Stimulated activated CD8-positive, alpha-beta memory T cell treated with anti-CD3 and anti-CD28 coated beads, Interleukin-4, amount 100 ng/mL, for 1 hour (primary cell): ENCODE measurements around the gene LGALS1.

Experiments
- DNase-seq, 2 donors: peaks; one replicate each; pipeline ENCODE4 v3.0.0-alpha.2; 2020; ENCODE audit warnings: low read depth in 2 of 2, low spot score in 1 of 2

The LGALS1 gene

DNA sequence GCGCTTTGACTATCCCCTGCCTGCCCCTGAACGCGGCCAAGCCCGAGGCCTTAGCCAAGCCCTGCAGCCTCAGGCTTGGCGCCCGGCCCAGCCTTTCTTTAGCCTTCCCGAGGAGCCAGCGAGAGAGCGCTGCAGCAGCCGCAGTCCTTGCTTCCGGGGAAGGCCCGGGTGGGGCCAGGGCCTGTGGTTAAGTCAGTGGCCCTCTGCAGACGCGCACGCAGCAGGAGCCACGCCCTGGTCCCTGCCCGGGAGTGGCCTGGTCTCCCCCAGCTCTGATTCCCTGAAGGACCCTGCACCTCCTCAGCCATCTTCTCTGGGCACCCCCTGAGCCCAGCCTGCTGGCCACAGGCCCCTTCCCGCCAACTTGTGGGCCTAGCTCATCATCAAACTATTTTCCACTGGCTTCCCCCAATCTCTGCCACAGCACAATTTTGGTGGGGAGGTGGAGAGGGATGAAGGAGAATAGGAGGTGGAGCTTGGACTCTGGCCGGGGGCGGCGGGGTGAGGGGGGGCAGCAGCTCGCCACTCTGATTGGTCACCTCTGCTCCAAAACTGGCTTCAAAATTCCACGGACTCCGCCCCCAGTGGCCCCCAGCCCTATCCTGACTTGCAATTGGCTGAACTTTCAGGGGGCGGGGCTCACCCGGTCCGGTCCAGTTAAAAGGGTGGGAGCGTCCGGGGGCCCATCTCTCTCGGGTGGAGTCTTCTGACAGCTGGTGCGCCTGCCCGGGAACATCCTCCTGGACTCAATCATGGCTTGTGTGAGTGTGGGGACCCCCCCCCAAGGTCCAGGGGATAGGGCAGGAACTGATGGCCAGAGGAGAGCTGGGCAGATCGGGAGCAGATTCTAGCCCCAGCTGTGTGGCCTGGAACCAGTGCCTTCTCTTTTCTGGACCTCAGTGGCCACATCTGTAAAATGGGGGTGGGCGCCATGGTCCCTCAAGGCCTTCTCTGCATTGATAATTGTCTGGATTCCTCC, at the start of gene LGALS1:
Gene LGALS1 (plus strand): TSS at position 686 of the 979 bp plus-strand sequence. CDS start 67 bp downstream, at position 753.
- peak in 1 of 2 donors; percentile 33 for DNase-seq

- no peak for DNase-seq
Observed at GRCh38 chr22:37625737-37626136, 49.7 kb upstream of the LGALS1 start.

GRCh38 chr22:37626144-37626543, 49.3 kb upstream of the LGALS1 start:
- DNase-seq: no peak

DNA sequence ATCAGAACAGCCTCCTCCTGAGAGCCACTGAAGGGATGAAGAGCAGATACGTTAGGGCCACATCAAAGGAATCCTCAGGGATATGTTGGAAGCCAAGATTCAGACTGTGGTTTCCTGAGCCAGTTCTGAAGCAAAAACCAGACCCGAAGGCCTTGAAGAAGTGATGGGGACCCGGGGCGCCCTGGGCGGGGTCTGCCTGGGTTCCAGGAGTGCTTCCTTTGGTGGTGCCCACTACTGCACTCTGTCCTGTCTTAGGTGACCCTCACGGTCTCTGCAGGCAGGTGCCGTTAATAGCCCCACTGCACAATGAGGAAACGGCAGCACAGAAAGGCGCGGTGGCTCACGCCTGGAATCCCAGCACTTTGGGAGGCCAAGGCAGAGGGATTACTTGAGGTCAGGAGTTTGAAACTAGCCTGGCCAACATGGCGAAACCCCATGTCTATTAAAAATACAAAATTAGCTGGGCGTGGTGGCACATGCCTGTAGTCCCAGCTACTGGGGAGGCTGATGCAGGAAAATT, 48.8 kb upstream of the LGALS1 start:
- DNase-seq: no peak

- no peak for DNase-seq
Observed at GRCh38 chr22:37627121-37627520, 48.3 kb upstream of the LGALS1 start.

- no peak for DNase-seq
Observed at GRCh38 chr22:37627545-37627944, 47.9 kb upstream of the LGALS1 start.

DNA sequence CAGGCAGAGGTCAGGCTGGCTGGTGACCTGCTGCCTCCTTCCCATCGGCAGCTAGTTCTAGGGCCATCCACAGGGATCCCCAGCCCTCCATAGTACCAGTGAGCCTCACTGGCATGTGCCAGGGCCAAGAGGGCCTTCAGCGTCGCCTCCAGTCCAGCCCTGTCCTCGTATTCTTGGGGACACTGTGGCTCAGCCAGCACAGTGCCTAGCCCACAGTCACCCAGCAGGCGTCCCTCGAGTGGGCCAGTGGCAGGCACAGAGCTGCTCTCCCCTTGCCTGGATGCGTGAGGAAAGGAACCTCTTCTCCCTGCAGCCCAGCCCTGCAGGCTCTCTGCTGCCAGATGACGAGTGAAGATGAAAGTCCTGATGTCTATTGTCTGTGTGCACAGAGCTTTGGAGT, 46.6 kb upstream of the LGALS1 start:
- DNase-seq: no peak

- DNase-seq: no peak
Observed at GRCh38 chr22:37629928-37630327, 45.5 kb upstream of the LGALS1 start.

DNA sequence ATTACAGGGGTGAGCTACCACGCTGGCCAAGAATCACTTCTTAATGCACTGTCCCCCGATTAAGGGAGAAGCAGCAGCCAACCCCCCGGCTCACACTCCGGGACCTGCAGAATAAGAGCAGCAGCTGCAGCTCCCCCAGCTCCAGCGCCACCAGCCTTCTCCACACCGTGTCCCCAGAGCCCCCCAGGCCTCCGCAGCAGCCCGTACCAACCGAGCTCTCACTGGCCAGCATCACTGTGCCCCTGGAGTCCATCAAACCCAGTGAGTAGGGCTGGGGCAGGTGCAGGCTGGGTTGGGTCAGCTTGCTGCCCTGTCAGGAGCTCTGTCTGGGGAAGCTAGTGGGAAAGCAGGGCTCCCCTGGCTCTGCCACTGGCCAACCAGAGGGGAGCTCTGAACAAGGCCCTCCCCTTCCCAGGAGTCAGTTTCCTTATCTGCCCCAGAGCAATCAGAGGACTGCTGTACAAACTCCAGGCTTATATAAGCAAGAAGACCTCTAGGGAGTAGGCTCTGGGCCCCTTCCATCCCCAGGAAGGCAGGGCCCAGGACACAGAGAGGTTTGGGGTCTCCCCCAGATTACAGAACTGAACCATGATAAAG, 44.5 kb upstream of the LGALS1 start:
- no peak for DNase-seq

DNA sequence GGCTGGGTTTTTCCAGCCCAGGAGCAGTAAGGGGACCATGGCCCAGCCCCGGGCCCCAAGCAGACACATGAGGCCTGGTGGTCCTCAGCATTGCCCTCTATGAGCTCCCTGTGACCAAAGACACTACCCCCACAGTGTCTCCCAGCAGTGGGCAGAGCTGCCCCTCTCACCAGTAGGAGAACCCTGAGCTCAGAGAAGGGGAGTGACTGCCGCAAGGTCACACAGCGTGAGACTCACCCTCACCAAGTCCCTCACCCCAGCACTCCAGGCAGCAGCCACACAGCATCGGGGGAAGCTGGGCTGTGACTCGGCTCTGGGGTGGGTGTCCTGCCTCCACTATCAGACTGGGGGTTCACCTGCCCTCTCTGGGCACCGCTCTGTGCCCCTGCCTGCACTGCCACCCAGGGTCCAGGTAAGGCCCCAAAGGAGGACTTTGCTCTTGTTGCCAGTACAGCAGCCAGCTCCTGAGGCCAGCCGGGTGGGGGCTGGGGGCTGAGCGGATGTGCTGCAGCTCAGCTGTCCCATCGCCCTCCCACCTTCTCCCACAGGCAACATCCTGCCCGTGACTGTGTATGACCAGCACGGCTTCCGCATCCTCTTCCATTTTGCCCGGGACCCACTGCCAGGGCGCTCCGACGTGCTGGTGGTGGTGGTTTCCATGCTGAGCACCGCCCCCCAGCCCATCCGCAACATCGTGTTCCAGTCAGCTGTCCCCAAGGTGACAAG, 43.8 kb upstream of the LGALS1 start:
- DNase-seq: no peak

DNA sequence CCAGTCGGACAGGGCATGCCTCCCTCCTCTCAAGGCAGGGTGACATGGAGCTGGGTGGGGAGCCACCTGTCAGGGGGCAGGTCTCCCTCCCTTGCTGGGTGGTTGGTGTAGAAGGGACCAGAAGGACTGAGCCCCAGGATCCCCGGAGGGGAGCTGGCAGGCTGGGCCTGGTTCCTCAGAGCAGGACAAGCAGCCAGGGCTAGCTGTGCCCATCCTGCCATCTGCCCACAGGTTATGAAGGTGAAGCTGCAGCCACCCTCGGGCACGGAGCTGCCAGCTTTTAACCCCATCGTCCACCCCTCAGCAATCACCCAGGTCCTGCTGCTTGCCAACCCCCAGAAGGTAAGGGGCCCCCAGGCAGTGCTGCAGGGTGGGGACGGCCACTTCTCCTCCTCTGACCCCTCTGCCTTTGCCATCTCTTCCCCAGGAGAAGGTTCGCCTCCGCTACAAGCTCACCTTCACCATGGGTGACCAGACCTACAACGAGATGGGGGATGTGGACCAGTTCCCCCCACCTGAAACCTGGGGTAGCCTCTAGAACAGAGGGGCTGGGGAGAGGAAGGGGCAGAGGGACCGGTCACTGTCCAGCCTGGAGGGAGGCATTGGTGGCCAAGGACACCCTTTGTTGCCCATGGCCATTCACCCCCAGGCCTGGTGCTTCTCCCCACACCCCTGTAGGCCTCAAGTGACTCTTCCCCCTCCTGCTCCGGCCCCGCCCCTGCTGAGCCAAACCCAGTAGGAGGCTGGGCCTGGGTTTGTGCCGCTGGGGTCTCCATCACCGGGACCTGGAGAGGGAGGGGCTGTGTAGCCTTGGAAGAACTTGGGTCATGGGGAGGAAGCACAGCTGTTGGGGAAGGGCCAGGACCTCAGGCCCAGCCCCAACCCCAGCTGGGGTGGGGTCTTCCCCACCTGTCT, 43.0 kb upstream of the LGALS1 start:
- DNase-seq: no peak

DNA sequence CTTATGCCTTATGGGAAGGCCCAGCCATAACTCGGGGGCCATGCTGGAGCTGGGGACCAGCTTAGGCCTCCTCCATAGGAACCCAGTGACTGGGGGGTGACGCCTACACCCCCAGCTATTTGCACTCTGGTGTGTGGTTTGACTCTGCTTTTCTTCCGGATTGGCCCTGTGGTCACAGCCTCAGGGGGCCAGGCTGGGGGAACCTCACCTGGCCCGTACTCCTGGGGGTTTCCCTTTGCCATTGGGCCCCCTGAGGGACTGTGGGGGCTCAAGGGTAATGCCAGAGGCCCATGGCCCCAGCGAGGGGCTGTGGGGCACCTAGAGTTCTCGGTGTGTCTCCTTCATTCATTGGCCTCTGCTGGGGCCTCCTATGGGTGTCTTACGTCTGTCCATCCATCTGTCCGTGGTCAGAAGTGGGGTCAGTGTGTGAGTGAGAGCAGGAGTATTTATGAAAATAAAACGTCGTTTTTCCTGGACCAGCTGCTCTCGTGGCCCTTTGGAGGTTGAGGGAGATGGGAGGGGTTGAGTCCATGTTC, 42.3 kb upstream of the LGALS1 start:
- no peak for DNase-seq

DNA sequence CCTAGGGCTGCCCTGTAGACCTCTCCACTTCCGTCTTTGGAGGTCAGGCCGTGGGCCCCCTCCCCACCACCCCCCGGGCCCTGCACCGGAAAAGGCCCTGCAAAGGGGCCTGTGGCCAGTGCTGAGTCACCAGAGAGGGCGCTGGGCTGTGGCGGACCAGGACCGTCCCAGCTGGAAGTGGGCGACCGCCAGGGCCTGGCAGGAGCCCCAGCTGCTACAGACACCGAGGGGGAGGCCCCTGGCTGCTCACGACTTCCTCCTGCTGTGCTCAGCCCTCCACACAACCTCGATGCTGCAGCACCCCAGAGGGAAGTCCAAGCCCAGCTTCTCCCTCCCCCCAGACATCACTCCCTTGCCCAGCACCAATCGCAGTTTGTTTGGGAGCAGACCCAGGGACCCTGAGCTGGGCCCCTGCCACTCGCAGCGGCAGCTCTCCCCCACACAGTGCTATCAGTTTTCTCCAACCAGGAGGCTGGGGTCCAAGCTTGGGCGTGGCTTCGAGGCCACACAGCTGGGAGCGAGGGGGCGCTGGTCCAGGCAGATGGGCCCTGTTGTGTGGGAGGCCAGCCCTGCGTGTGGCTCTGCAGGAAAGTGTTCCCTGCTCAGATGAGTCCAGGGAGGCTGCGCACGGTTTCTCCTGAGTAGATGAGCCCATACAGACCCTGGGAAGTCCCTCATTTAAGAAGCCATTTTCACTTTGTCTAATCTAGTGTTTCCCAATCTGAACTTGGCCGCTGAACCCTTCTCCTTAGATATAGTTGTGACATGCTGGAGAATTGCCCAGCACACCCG, 41.6 kb upstream of the LGALS1 start:
- peak in 1 of 2 donors; percentile 35 for DNase-seq

- no peak for DNase-seq
Observed at GRCh38 chr22:37634417-37634924, 41.0 kb upstream of the LGALS1 start.

DNA sequence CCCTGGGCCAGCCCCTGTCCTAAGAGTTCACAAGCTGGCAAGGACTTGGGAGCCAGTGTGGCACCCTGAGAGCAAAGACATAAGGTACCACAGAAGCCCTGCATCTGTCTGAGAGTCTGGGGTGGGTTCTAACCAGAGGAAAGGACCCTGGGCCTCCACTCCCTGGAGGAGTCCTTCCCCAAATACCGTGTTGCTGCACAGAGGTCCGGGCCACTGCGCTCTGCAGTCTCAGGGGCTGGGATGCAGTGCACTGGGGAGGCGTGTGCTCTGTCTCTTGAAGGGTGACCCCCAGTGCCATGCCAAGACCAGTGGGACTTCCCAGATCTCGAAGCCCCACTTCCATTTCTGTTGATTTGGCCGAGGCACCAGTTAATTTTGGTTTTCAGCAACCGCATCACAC, 40.3 kb upstream of the LGALS1 start:
- no peak for DNase-seq

GRCh38 chr22:37636186-37636948, 39.1 kb upstream of the LGALS1 start:
- DNase-seq: no peak

- no peak for DNase-seq
Observed at GRCh38 chr22:37636949-37637273, 38.5 kb upstream of the LGALS1 start.

DNA sequence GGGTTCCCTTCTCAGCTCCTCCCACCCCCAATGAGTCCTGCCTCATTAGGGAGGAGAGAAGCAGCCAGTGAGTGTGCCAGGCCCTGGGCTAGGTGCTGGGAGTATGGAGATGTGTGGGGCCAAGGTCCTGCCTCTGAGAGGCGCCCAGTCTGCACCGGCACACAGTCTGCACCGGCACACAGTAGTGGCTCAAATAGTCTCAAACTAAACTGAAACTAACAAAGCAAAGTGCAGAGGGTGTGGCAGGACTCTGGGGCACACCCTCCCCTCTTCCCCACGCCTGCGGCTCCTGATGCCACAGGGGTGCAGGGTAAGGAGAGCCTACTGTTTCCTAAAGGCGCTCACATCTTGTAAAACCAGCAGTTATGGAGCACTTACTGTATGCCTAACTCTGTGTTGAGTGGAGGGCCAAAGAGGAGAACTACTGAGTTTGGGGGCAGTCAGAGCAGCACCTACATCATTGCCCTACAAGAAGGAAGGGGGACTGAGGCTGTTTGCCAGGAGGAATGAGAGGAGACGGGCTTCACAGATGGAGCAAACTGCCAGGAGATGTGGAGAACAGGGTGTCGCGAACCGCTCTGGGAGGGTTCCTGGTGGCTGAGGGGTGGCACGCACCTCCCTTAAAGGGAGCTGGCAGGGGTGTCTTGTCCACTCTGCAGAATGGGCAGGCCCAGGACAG, 36.9 kb upstream of the LGALS1 start:
- DNase-seq: no peak
